ENCODE measurements around the gene POLG. TPM values are rescaled to one million over a fixed set of nuclear protein-coding genes. Genes with fewer than 3 reads are reported as not detected.

The POLG gene
- polyA plus RNA-seq, 1 experiment = 13.7 TPM

- ChIA-PET POLR2A (no interaction called here), CTCF (interaction anchor here (0.6 to 1.8 kb wide), 3 partner anchors 14 to 23 kb away, joined by 4 to 6 read pairs (median 5); no protein-coding TSS in a partner anchor)
- Histone ChIP-seq H3K9me3 (ENCODE audit: control insufficient read depth, insufficient read depth, low read length) (peaks cover 6% of the 10 kb centered on the region; the same call in 1 of the 2 replicates), H3K4me3 (ENCODE audit: low read depth, low read length) (no peak overlapping the region), H3K27ac (ENCODE audit: low read depth, low read length) (no peak overlapping the region), H3K27me3 (ENCODE audit: control insufficient read depth, insufficient read depth, low read length) (peaks cover 95% of the 10 kb centered on the region)
- no peak for DNase-seq (ENCODE audit: low read depth, low spot score)
- TF ChIP-seq CTCF (IDR thresholded peaks at IDR 0.05; ENCODE audit: low read depth, low read length) = no peak
Observed at GRCh38 chr15:89372069-89372935, 37.7 kb upstream of the POLG start.

- no peak for TF ChIP-seq CTCF (IDR thresholded peaks at IDR 0.05; ENCODE audit: low read depth, low read length)
- H3K4me3 ChIP-seq (ENCODE audit: low read depth, low read length) = no peak overlapping the region
- no peak overlapping the region for H3K27ac ChIP-seq (ENCODE audit: low read depth, low read length)
- peaks cover 95% of the 10 kb centered on the region for H3K27me3 ChIP-seq (ENCODE audit: control insufficient read depth, insufficient read depth, low read length)
- CTCF ChIA-PET = interaction anchor here (1.8 kb wide), 1 partner anchor 13 kb away, joined by 6 read pairs; no protein-coding TSS in a partner anchor
- peaks cover 8% of the 10 kb centered on the region; the same call in 1 of the 2 replicates for H3K9me3 ChIP-seq (ENCODE audit: control insufficient read depth, insufficient read depth, low read length)
- no peak for DNase-seq (ENCODE audit: low read depth, low spot score)
- POLR2A ChIA-PET = no interaction called here
Observed at GRCh38 chr15:89371228-89372044, 36.8 kb upstream of the POLG start.

GRCh38 chr15:89370978-89371227 lies 36.3 kb upstream of the POLG start:
- Histone ChIP-seq H3K4me3 (ENCODE audit: low read depth, low read length) (no peak overlapping the region), H3K9me3 (ENCODE audit: control insufficient read depth, insufficient read depth, low read length) (peaks cover 8% of the 10 kb centered on the region; the same call in 1 of the 2 replicates), H3K27me3 (ENCODE audit: control insufficient read depth, insufficient read depth, low read length) (peaks cover 96% of the 10 kb centered on the region), H3K27ac (ENCODE audit: low read depth, low read length) (no peak overlapping the region)
- ChIA-PET POLR2A (no interaction called here), CTCF (no interaction called here)
- TF ChIP-seq CTCF (IDR thresholded peaks at IDR 0.05; ENCODE audit: low read depth, low read length) = no peak
- DNase-seq (ENCODE audit: low read depth, low spot score) = no peak

GRCh38 chr15:89370120-89370977 lies 35.7 kb upstream of the POLG start:
- peaks cover 8% of the 10 kb centered on the region; the same call in 1 of the 2 replicates for H3K9me3 ChIP-seq (ENCODE audit: control insufficient read depth, insufficient read depth, low read length)
- CTCF ChIA-PET = no interaction called here
- no peak overlapping the region for H3K4me3 ChIP-seq (ENCODE audit: low read depth, low read length)
- peaks cover 96% of the 10 kb centered on the region for H3K27me3 ChIP-seq (ENCODE audit: control insufficient read depth, insufficient read depth, low read length)
- POLR2A ChIA-PET = no interaction called here
- no peak overlapping the region for H3K27ac ChIP-seq (ENCODE audit: low read depth, low read length)
- no peak for TF ChIP-seq CTCF (IDR thresholded peaks at IDR 0.05; ENCODE audit: low read depth, low read length)
- no peak for DNase-seq (ENCODE audit: low read depth, low spot score)
